ENCODE data around the gene KAZN.
A peak's percentile ranks its signal among the peaks of the same experiment; 100 is the strongest.

The KAZN gene

GRCh38 chr1:15043934-15044333 lies 445.4 kb downstream of the KAZN start:
- no CpG with 5 or more reads among the region's 20 CpGs for WGBS (ENCODE audit: extremely low coverage, insufficient coverage, insufficient read length)
- no peak overlapping the region for H3K18ac ChIP-seq (ENCODE audit: low read length)
- H3K4ac ChIP-seq (ENCODE audit: low read depth, low read length) = no peak overlapping the region
- peaks cover 0 to 2% of the 10 kb centered on the region in 2 experiments for H3K4me1 ChIP-seq (ENCODE audit: control insufficient read depth in 1 of 2, insufficient read depth in 2 of 2, low read length in 2 of 2)
- H2BK120ac ChIP-seq (ENCODE audit: insufficient read depth, low read length, poor library complexity) = no peak overlapping the region
- H3K9me3 ChIP-seq (ENCODE audit: insufficient read depth, low read depth, low read length) = no peaks in the 10 kb centered on the region
- no peaks in the 10 kb centered on the region for H3K27me3 ChIP-seq (ENCODE audit: insufficient read depth, low read length)
- no peaks in the 10 kb centered on the region for H3K79me1 ChIP-seq (ENCODE audit: low read length)
- H4K8ac ChIP-seq (ENCODE audit: low read depth, low read length) = no peak overlapping the region
- H3K4me3 ChIP-seq (ENCODE audit: low read depth, low read length) = no peak overlapping the region
- no peak overlapping the region for H2AFZ ChIP-seq (ENCODE audit: insufficient read depth, low read length, poor library complexity)
- H3K36me3 ChIP-seq (ENCODE audit: control insufficient read depth in 1 of 2, insufficient read depth in 2 of 2, low read length in 2 of 2) = peaks cover 24 to 30% of the 10 kb centered on the region in 2 experiments
- no peak overlapping the region for H3K23ac ChIP-seq (ENCODE audit: low read length)
- H4K91ac ChIP-seq (ENCODE audit: low read depth, low read length) = no peak overlapping the region
- H3K27ac ChIP-seq (ENCODE audit: low read depth, low read length) = no peak overlapping the region
- H3K14ac ChIP-seq (ENCODE audit: low read length) = no peak overlapping the region
- H2AK5ac ChIP-seq (ENCODE audit: low read length) = no peak overlapping the region
- no peaks in the 10 kb centered on the region for H3K79me2 ChIP-seq (ENCODE audit: control insufficient read depth, insufficient read depth, low read length, poor library complexity)
- no peak overlapping the region for H3K9ac ChIP-seq (ENCODE audit: low read length)
- H3K4me2 ChIP-seq (ENCODE audit: low read length) = no peak overlapping the region
- no peak overlapping the region for H4K12ac ChIP-seq (ENCODE audit: low read depth, low read length)
- H2BK12ac ChIP-seq (ENCODE audit: low read length) = no peak overlapping the region
- no peak overlapping the region for H2BK5ac ChIP-seq (ENCODE audit: low read depth, low read length, poor library complexity)
- no peak for DNase-seq

GRCh38 chr1:15045123-15045522 lies 446.6 kb downstream of the KAZN start:
- Histone ChIP-seq H3K9me3 (ENCODE audit: insufficient read depth, low read depth, low read length) (no peaks in the 10 kb centered on the region), H3K4me1 (ENCODE audit: control insufficient read depth in 1 of 2, insufficient read depth in 2 of 2, low read length in 2 of 2) (peaks cover 0 to 2% of the 10 kb centered on the region in 2 experiments), H2BK12ac (ENCODE audit: low read length) (no peak overlapping the region), H2AFZ (ENCODE audit: insufficient read depth, low read length, poor library complexity) (no peak overlapping the region), H3K27ac (ENCODE audit: low read depth, low read length) (no peak overlapping the region), H3K4ac (ENCODE audit: low read depth, low read length) (no peak overlapping the region), H3K27me3 (ENCODE audit: insufficient read depth, low read length) (no peaks in the 10 kb centered on the region), H3K79me2 (ENCODE audit: control insufficient read depth, insufficient read depth, low read length, poor library complexity) (no peaks in the 10 kb centered on the region), H2BK120ac (ENCODE audit: insufficient read depth, low read length, poor library complexity) (no peak overlapping the region), H3K36me3 (ENCODE audit: control insufficient read depth in 1 of 2, insufficient read depth in 2 of 2, low read length in 2 of 2) (peaks cover 21 to 32% of the 10 kb centered on the region in 2 experiments), H3K79me1 (ENCODE audit: low read length) (no peaks in the 10 kb centered on the region), H3K9ac (ENCODE audit: low read length) (no peak overlapping the region), H3K14ac (ENCODE audit: low read length) (no peak overlapping the region), H3K23ac (ENCODE audit: low read length) (no peak overlapping the region), H3K18ac (ENCODE audit: low read length) (no peak overlapping the region), H4K8ac (ENCODE audit: low read depth, low read length) (no peak overlapping the region), H2BK5ac (ENCODE audit: low read depth, low read length, poor library complexity) (no peak overlapping the region), H4K91ac (ENCODE audit: low read depth, low read length) (no peak overlapping the region), H4K12ac (ENCODE audit: low read depth, low read length) (no peak overlapping the region), H2AK5ac (ENCODE audit: low read length) (no peak overlapping the region), H3K4me2 (ENCODE audit: low read length) (no peak overlapping the region), H3K4me3 (ENCODE audit: low read depth, low read length) (no peak overlapping the region)
- DNase-seq = no peak
- WGBS (ENCODE audit: extremely low coverage, insufficient coverage, insufficient read length) = no CpG with 5 or more reads among the region's 7 CpGs

GRCh38 chr1:15046487-15047165 lies 448.1 kb downstream of the KAZN start:
- Histone ChIP-seq H3K4ac (ENCODE audit: low read depth, low read length) (no peak overlapping the region), H4K8ac (ENCODE audit: low read depth, low read length) (peak overlapping the region; percentile 26), H3K9ac (ENCODE audit: low read length) (no peak overlapping the region), H3K4me2 (ENCODE audit: low read length) (no peak overlapping the region), H3K27me3 (ENCODE audit: insufficient read depth, low read length) (no peaks in the 10 kb centered on the region), H2BK12ac (ENCODE audit: low read length) (no peak overlapping the region), H4K91ac (ENCODE audit: low read depth, low read length) (no peak overlapping the region), H3K4me3 (ENCODE audit: low read depth, low read length) (no peak overlapping the region), H2AFZ (ENCODE audit: insufficient read depth, low read length, poor library complexity) (no peak overlapping the region), H2AK5ac (ENCODE audit: low read length) (no peak overlapping the region), H3K4me1 (ENCODE audit: control insufficient read depth in 1 of 2, insufficient read depth in 2 of 2, low read length in 2 of 2) (peaks cover 0 to 2% of the 10 kb centered on the region in 2 experiments), H3K79me1 (ENCODE audit: low read length) (no peaks in the 10 kb centered on the region), H3K18ac (ENCODE audit: low read length) (no peak overlapping the region), H3K14ac (ENCODE audit: low read length) (no peak overlapping the region), H3K79me2 (ENCODE audit: control insufficient read depth, insufficient read depth, low read length, poor library complexity) (no peaks in the 10 kb centered on the region), H3K9me3 (ENCODE audit: insufficient read depth, low read depth, low read length) (no peaks in the 10 kb centered on the region), H3K23ac (ENCODE audit: low read length) (no peak overlapping the region), H3K27ac (ENCODE audit: low read depth, low read length) (no peak overlapping the region), H2BK5ac (ENCODE audit: low read depth, low read length, poor library complexity) (peak overlapping the region; percentile 58), H4K12ac (ENCODE audit: low read depth, low read length) (no peak overlapping the region), H3K36me3 (ENCODE audit: control insufficient read depth in 1 of 2, insufficient read depth in 2 of 2, low read length in 2 of 2) (peaks cover 15 to 32% of the 10 kb centered on the region in 2 experiments), H2BK120ac (ENCODE audit: insufficient read depth, low read length, poor library complexity) (peak overlapping the region; percentile 30)
- DNase-seq = peak; percentile 61 to 79
- no CpG with 5 or more reads among the region's 14 CpGs for WGBS (ENCODE audit: extremely low coverage, insufficient coverage, insufficient read length)

GRCh38 chr1:15047237-15047636 lies 448.8 kb downstream of the KAZN start:
- Histone ChIP-seq H3K79me2 (ENCODE audit: control insufficient read depth, insufficient read depth, low read length, poor library complexity) (no peaks in the 10 kb centered on the region), H3K27ac (ENCODE audit: low read depth, low read length) (no peak overlapping the region), H4K91ac (ENCODE audit: low read depth, low read length) (no peak overlapping the region), H3K18ac (ENCODE audit: low read length) (no peak overlapping the region), H2BK12ac (ENCODE audit: low read length) (no peak overlapping the region), H3K4ac (ENCODE audit: low read depth, low read length) (no peak overlapping the region), H3K9me3 (ENCODE audit: insufficient read depth, low read depth, low read length) (no peaks in the 10 kb centered on the region), H3K4me3 (ENCODE audit: low read depth, low read length) (no peak overlapping the region), H3K79me1 (ENCODE audit: low read length) (no peaks in the 10 kb centered on the region), H3K27me3 (ENCODE audit: insufficient read depth, low read length) (no peaks in the 10 kb centered on the region), H3K4me1 (ENCODE audit: control insufficient read depth in 1 of 2, insufficient read depth in 2 of 2, low read length in 2 of 2) (peaks cover 0 to 2% of the 10 kb centered on the region in 2 experiments), H2BK120ac (ENCODE audit: insufficient read depth, low read length, poor library complexity) (no peak overlapping the region), H3K14ac (ENCODE audit: low read length) (no peak overlapping the region), H4K12ac (ENCODE audit: low read depth, low read length) (no peak overlapping the region), H2BK5ac (ENCODE audit: low read depth, low read length, poor library complexity) (no peak overlapping the region), H2AFZ (ENCODE audit: insufficient read depth, low read length, poor library complexity) (no peak overlapping the region), H3K9ac (ENCODE audit: low read length) (no peak overlapping the region), H3K36me3 (ENCODE audit: control insufficient read depth in 1 of 2, insufficient read depth in 2 of 2, low read length in 2 of 2) (peaks cover 15 to 28% of the 10 kb centered on the region in 2 experiments), H3K23ac (ENCODE audit: low read length) (no peak overlapping the region), H2AK5ac (ENCODE audit: low read length) (no peak overlapping the region), H3K4me2 (ENCODE audit: low read length) (no peak overlapping the region), H4K8ac (ENCODE audit: low read depth, low read length) (no peak overlapping the region)
- no peak for DNase-seq
- no CpG with 5 or more reads among the region's 11 CpGs for WGBS (ENCODE audit: extremely low coverage, insufficient coverage, insufficient read length)
